C4-2B (cell line): ENCODE measurements around the gene ZNF792.
"Not testable (repeated sequence)": the region's sequence is repeated elsewhere in the genome, so short reads cannot be mapped to it uniquely, and the experiment has no call there.

ENCODE experiments used
- ZFX ChIP-seq: fragments of 450-650 bp; IDR thresholded peaks from 2 replicates; pipeline ENCODE4 v1.6.1; 2017
- TF ChIP-seq, protein P1 (sequence below): fragments of 450-650 bp; conservative IDR thresholded peaks from 2 replicates; pipeline ENCODE4 v1.5.1; 2017; ENCODE audit warnings: mild to moderate bottlenecking

DNA sequence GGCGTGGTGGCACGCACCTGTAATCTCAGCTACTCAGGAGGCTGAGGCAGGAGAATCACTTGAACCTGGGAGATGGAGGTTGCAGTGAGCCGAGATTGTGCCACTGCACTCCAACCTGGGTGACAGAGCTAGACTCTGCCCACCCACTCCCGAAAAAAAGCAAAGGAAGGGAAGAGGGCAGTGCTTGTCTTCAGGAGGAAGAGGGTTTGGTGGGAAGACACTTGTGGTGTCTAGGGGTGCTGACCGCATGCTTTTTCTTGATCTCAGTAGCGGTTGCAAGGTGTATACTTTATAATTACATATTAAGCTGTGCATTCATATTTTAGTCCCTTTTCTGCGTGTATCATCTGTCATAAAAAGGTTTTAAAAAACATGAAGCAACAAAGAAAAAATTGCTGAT is 28.6 kb upstream of the ZNF792 start:
- TF ChIP-seq, protein P1, sequence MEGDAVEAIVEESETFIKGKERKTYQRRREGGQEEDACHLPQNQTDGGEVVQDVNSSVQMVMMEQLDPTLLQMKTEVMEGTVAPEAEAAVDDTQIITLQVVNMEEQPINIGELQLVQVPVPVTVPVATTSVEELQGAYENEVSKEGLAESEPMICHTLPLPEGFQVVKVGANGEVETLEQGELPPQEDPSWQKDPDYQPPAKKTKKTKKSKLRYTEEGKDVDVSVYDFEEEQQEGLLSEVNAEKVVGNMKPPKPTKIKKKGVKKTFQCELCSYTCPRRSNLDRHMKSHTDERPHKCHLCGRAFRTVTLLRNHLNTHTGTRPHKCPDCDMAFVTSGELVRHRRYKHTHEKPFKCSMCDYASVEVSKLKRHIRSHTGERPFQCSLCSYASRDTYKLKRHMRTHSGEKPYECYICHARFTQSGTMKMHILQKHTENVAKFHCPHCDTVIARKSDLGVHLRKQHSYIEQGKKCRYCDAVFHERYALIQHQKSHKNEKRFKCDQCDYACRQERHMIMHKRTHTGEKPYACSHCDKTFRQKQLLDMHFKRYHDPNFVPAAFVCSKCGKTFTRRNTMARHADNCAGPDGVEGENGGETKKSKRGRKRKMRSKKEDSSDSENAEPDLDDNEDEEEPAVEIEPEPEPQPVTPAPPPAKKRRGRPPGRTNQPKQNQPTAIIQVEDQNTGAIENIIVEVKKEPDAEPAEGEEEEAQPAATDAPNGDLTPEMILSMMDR: not testable (repeated sequence)
- not testable (repeated sequence) for TF ChIP-seq ZFX
